ENCODE data around the gene METTL21A.
A peak's percentile ranks its signal among the peaks of the same experiment; 100 is the strongest.
"Not testable (repeated sequence)": the region's sequence is repeated elsewhere in the genome, so short reads cannot be mapped to it uniquely, and the experiment has no call there.

The METTL21A gene
- total RNA-seq = 24.6 reads per million, percentile 51 among the genes with 10 or more reads in this experiment

- peak; percentile 95 for DNase-seq
These were observed at the start of gene METTL21A for GRCh38 chr2:207625014-207625907. METTL21A (minus strand) TSS chr2:207625394; CDS start chr2:207624375, 1,019 bp downstream.

DNA sequence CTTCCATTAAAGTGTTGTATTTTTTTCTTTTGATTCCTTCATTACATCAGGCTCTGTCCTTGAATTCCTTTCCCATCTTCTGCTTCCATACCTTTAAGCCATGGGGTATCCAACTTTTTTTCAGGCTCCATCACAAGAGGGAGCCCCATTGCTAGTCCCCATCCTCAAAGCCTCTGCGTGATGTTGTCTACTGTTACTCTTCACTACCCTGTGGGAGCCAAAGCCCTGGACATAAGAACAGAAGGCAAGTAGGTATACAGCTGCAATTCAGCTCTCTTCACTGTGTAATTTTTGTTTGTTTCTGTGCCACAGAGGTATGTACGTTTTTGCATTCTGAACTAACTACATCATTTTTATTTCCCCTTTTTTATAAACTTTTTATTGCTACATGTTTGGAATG lies 49.6 kb upstream of the METTL21A start:
- DNase-seq = no peak

GRCh38 chr2:207674266-207674774 lies 49.1 kb upstream of the METTL21A start:
- DNase-seq = no peak

GRCh38 chr2:207673431-207673830 lies 48.2 kb upstream of the METTL21A start:
- DNase-seq = no peak

DNA sequence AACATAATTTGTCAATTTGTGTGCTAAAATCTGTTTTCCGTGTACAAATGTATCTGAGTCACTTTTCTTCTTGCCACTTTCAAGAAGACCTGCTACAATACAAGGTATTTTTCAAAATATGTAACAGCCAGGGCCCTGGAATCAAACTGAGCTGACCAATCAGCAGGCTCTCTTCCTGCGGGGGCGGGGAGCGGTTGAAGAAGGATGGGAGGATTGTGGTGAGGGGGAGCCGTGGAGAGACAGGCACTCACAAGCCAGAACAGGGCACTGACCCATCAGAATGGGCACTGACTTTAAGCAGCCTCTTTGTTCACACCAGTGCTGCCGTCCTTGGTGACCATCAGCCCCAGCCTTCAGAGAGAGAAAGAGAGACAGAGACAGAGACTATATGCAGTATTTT lies 45.7 kb upstream of the METTL21A start:
- no peak for DNase-seq

DNA sequence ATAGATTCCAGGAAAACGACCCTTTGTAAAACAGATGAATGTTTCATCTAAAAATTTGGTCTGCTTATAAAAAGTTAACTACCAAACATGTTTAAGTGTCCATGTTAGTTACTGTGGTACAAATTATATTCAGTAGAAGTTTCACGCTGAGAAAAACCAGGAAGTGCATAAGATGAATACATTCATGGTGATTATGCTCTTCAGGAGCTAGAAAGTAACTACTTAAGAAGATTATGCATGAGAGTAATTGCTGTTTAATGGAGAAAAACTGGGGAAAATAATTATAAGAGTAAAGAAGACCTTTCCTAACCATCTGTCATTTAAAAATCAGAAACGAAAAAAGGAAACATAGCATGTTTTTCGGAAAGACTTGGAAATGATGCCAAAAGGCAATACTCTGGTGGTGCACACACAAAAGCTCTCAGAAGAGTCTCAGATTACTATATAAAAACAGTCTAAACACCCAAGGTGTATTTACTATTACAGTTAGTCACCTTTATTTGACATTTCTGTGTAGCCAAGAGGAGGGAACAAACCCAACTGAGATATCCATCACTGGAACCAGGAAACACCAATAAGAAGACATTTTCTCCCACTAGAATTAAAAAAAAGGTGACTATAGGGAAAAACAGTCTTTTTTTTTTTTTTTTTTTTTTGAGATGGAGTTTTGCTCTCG lies 38.8 kb upstream of the METTL21A start:
- no peak for DNase-seq

GRCh38 chr2:207662203-207662602 lies 37.0 kb upstream of the METTL21A start:
- DNase-seq = no peak

GRCh38 chr2:207660994-207661393 lies 35.8 kb upstream of the METTL21A start:
- DNase-seq = no peak

GRCh38 chr2:207658156-207658555 lies 33.0 kb upstream of the METTL21A start:
- DNase-seq = no peak

DNA sequence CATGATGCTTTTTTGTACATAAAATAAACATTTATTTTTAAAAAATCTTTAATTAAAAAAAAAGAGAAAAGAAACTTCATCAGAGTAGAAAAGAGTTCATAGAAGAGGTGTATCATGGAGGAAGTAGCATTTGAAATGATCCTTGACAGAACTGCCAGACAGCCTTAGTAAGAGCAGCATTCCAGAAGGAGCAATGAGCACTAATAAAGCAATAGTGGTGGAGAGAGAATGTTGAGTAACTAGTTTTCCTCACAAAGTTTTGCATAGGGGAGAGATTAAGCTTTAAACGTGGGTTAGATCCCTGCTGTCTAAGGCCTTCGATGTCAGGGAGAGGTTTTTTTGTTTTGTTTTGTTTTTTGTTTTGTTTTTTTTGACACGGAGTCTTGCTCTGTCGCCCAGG lies 29.8 kb upstream of the METTL21A start:
- DNase-seq = no peak

DNA sequence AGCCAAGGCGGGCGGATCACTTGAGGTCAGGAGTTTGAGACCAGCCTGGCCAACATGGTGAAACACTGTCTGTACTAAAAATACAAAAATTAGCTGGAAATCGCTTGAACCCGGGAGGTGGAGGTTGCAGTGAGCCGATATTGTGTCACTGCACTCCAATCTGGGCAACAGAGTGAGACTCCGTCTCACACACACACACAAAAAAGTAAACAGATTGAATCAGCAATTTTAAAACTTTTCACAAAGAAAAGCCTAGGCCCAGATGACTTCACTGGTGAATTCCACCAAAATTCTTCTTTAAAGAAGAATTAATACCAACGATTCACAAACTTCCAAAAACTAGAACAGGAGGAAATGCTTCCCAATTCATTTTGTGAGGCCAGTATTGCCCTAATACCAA lies 21.4 kb upstream of the METTL21A start:
- not testable (repeated sequence) for DNase-seq

GRCh38 chr2:207643892-207644291 lies 18.7 kb upstream of the METTL21A start:
- no peak for DNase-seq

GRCh38 chr2:207640661-207641060 lies 15.5 kb upstream of the METTL21A start:
- DNase-seq = no peak

DNA sequence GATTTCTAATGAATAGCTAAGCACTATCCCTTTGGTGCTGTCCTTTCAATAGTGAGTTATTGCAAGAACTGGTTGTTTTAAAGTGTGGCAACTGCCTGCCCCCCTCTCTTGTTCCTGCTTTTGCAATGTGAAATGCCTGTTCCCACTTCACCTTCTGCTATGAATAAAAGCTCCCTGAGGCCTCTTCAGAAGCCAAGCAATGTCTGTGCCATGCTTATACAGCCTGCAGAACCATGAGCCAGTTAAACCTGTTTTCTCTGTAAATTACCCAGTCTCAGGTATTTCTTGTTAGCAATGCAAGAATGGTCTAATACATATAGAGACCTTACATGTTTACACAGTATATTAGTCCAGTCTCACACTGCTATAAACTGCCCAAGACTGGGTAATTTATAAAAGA lies 15.0 kb upstream of the METTL21A start:
- DNase-seq = no peak

- DNase-seq = not testable (repeated sequence)
These were observed 14.1 kb upstream of the METTL21A start for GRCh38 chr2:207639288-207639687.

- no peak for DNase-seq
These were observed 10.4 kb upstream of the METTL21A start for GRCh38 chr2:207635468-207636200.

DNA sequence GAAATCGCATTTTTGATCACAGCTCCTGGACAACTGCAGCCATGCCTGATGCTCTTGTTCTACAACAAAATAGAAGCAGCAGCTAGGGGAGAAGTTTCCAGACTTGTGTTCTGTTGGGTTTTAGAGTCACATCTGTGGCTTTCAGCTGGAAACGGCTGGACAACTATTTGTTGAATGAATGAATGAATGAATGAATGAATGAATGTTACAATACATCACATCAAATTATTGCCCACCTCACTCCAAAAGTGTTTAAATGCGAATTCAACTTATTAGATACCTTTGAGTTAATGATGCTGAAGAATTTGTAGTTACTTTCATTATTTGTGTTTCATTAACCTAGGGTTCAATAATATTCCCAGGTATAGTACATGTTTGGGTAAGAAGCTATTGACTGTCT lies 8.5 kb upstream of the METTL21A start:
- DNase-seq = no peak

GRCh38 chr2:207632575-207633493 lies 7.6 kb upstream of the METTL21A start:
- no peak for DNase-seq

- no peak for DNase-seq
These were observed 5.3 kb upstream of the METTL21A start for GRCh38 chr2:207630491-207630890.

DNA sequence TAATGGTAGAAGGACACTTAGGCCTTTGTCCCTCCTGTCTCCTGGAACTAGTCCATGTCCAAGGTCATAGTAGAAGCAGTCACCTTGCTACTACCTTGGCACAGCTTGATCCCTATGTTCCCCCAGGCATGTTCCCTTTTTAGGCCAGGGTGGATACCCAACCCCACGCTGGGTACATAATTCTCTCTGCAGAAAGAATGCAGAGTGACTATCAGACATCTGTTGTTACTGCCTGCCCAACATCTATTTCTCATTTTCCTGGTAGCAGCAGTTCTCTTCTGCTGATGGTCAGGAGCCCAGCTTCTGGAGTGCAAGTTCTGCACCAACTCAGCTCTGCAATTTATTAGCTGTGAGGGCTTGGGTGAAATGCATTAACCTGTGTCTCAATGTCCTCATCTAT lies 4.4 kb upstream of the METTL21A start:
- DNase-seq = no peak

GRCh38 chr2:207624185-207625013 lies 795 bp downstream of the METTL21A start:
- DNase-seq = peak; percentile 45
